A673 (cell line): Measurements from ENCODE around the gene MEOX2. TPM values are rescaled to one million over a fixed set of nuclear protein-coding genes. Genes with fewer than 3 reads are reported as not detected.

Source experiments
- BruUV-seq: library from RNA; stranded (reverse); fragments of 400-500 nt; replicated peaks from 2 replicates; lab custom pipeline; 2021; lab: Mats Ljungman, UMichigan
- CTCF ChIA-PET: fragments of 300-600 bp; sonication (Branson Sonifier 250); formaldehyde crosslinking; loops from one replicate; lab custom pipeline; 2022; ENCODE audit warnings: antibody characterized with exemption; lab: Charles Lee
- POLR2A ChIA-PET: fragments of 300-600 bp; sonication (Branson Sonifier 250); formaldehyde crosslinking; loops from one replicate; lab custom pipeline; 2022; ENCODE audit warnings: antibody characterized with exemption; ENCODE audit not compliant: low non-redundant PET; lab: Charles Lee
- DNase-seq: peaks from one replicate; pipeline ENCODE4 v3.0.0-alpha.2; 2015; ENCODE audit warnings: low spot score
- H3K27ac ChIP-seq: fragments of 200-600 bp; sonication (generic); 2 replicates; pipeline ENCODE4 v1.5.1; 2016; ENCODE audit warnings: mixed run types, low read depth, mild to moderate bottlenecking, mixed read lengths, antibody characterized with exemption, low read length; ENCODE audit not compliant: poor library complexity, severe bottlenecking
- H3K27me3 ChIP-seq: fragments of 200-600 bp; sonication (generic); replicated peaks from 2 replicates; pipeline ENCODE4 v1.6.1; 2017; ENCODE audit warnings: mixed run types, low read depth, mild to moderate bottlenecking, mixed read lengths, antibody characterized with exemption, low read length; ENCODE audit not compliant: insufficient read depth, poor library complexity
- H3K36me3 ChIP-seq: fragments of 200-600 bp; sonication (generic); 2 replicates; pipeline ENCODE4 v1.6.1; 2016; ENCODE audit warnings: mixed run types, mild to moderate bottlenecking, mixed read lengths, antibody characterized with exemption, low read length; ENCODE audit not compliant: insufficient read depth, poor library complexity, severe bottlenecking
- H3K4me1 ChIP-seq: fragments of 200-600 bp; sonication (generic); 2 replicates; pipeline ENCODE4 v1.6.1; 2017; ENCODE audit warnings: mixed run types, mild to moderate bottlenecking, mixed read lengths, antibody characterized with exemption, low read length; ENCODE audit not compliant: insufficient read depth, poor library complexity, severe bottlenecking
- H3K4me3 ChIP-seq: fragments of 200-600 bp; sonication (generic); 2 replicates; pipeline ENCODE4 v1.5.1; 2016; ENCODE audit warnings: low read depth, mixed run types, mild to moderate bottlenecking, mixed read lengths, low read length; ENCODE audit not compliant: poor library complexity, severe bottlenecking
- H3K9me3 ChIP-seq: fragments of 200-600 bp; sonication (generic); 2 replicates; pipeline ENCODE4 v1.6.1; 2016; ENCODE audit warnings: mixed run types, low read depth, mild to moderate bottlenecking, mixed read lengths, antibody characterized with exemption, low read length; ENCODE audit not compliant: poor library complexity, severe bottlenecking
- CTCF ChIP-seq: fragments of 300-800, 200-600 bp; sonication (generic); conservative IDR thresholded peaks from 2 replicates; pipeline ENCODE4 v1.5.1; 2017; ENCODE audit warnings: low read depth, mild to moderate bottlenecking, antibody characterized with exemption, low read length, moderate library complexity, mixed read lengths
- EZH2 ChIP-seq: fragments of 200-600 bp; sonication (generic); IDR thresholded peaks from 2 replicates; pipeline ENCODE4 v1.6.1; 2017; ENCODE audit warnings: borderline replicate concordance, low read depth, mild to moderate bottlenecking, mixed read lengths, antibody characterized with exemption, low read length; ENCODE audit not compliant: poor library complexity, severe bottlenecking
- intact Hi-C: fragments of 100-400 bp; cut with micrococcal nuclease; formaldehyde crosslinking; loops from one replicate; pipeline ENCODE4 v1.10.0; 2022; ENCODE audit not compliant: unreplicated experiment
- total RNA-seq: library from RNA; stranded (reverse); gene quantifications from 2 replicates; pipeline ENCODE4 v1.2.3, GENCODE V29; 2021

MEOX2 gene
- total RNA-seq, 1 experiment from 2014 or later = not detected

GRCh38 chr7:15567036-15567435 is 119.4 kb downstream of the MEOX2 start:
- intact Hi-C loops = no loop called here
- TF ChIP-seq CTCF (no peak), EZH2 (no peak)
- CTCF ChIA-PET = no interaction called here
- no peak for DNase-seq
- peaks cover 7% of the 10 kb centered on the region for H3K4me1 ChIP-seq
- BruUV-seq = no TSS peak
- no peaks in the 10 kb centered on the region for H3K36me3 ChIP-seq
- no peaks in the 10 kb centered on the region for H3K27me3 ChIP-seq
- POLR2A ChIA-PET = no interaction called here
- no peak overlapping the region for H3K27ac ChIP-seq
- no peaks in the 10 kb centered on the region for H3K9me3 ChIP-seq
- H3K4me3 ChIP-seq = no peak overlapping the region

GRCh38 chr7:15566476-15566875 is 120.0 kb downstream of the MEOX2 start:
- BruUV-seq = no TSS peak
- no peak for DNase-seq
- CTCF ChIA-PET = no interaction called here
- TF ChIP-seq EZH2 (no peak), CTCF (no peak)
- H3K36me3 ChIP-seq = no peaks in the 10 kb centered on the region
- H3K27me3 ChIP-seq = no peaks in the 10 kb centered on the region
- POLR2A ChIA-PET = no interaction called here
- no peaks in the 10 kb centered on the region for H3K9me3 ChIP-seq
- intact Hi-C loops = no loop called here
- H3K27ac ChIP-seq = no peak overlapping the region
- no peak overlapping the region for H3K4me3 ChIP-seq
- peaks cover 10% of the 10 kb centered on the region for H3K4me1 ChIP-seq

GRCh38 chr7:15561835-15562234 is 124.6 kb downstream of the MEOX2 start, which contains the start of gene AGMO:
AGMO (minus strand) TSS chr7:15562015.
- intact Hi-C loops = no loop called here
- Histone ChIP-seq H3K4me1 (peaks cover 15% of the 10 kb centered on the region), H3K4me3 (no peak within 1 kb of the TSS), H3K36me3 (no peaks in the 10 kb centered on the region), H3K27ac (no peak within 1 kb of the TSS), H3K27me3 (no peaks in the 10 kb centered on the region), H3K9me3 (no peaks in the 10 kb centered on the region)
- no peak for TF ChIP-seq EZH2
- no peak; the same call in 1 of the 2 replicates for TF ChIP-seq CTCF
- no TSS peak for BruUV-seq
- CTCF ChIA-PET = interaction anchor here (0.7 kb wide), 1 partner anchor 505 kb away, joined by 3 read pairs; no protein-coding TSS in a partner anchor
- DNase-seq = peak; percentile 45
- POLR2A ChIA-PET = no interaction called here

Other genes starting within 250 kb of the MEOX2 start
- 0.26 TPM in 1 of 2 replicates, not detected in the other for gene AGMO, start 124.7 kb downstream of the MEOX2 start, total RNA-seq